ENCODE results near the gene COX19.

COX19 gene

GRCh38 chr7:974172-974571, 1.2 kb downstream of the COX19 start:
- no peak for TF ChIP-seq CTCF (IDR thresholded peaks at IDR 0.05; ENCODE audit: insufficient read depth, low read depth, low read length, missing control alignments)
- peak; percentile 61 for DNase-seq (ENCODE audit: low read depth)
- H3K4me3 ChIP-seq (ENCODE audit: low read length): peak overlapping the region; percentile 87

GRCh38 chr7:973312-973711, 2.0 kb downstream of the COX19 start:
- no peak overlapping the region for H3K4me3 ChIP-seq (ENCODE audit: low read length)
- no peak for DNase-seq (ENCODE audit: low read depth)
- TF ChIP-seq CTCF (IDR thresholded peaks at IDR 0.05; ENCODE audit: insufficient read depth, low read depth, low read length, missing control alignments): no peak

- no peak for TF ChIP-seq CTCF (IDR thresholded peaks at IDR 0.05; ENCODE audit: insufficient read depth, low read depth, low read length, missing control alignments)
- no peak for DNase-seq (ENCODE audit: low read depth)
- H3K4me3 ChIP-seq (ENCODE audit: low read length): no peak overlapping the region
These were observed 2.6 kb downstream of the COX19 start for GRCh38 chr7:972676-973309.

- no peak overlapping the region for H3K4me3 ChIP-seq (ENCODE audit: low read length)
- no peak for DNase-seq (ENCODE audit: low read depth)
- TF ChIP-seq CTCF (IDR thresholded peaks at IDR 0.05; ENCODE audit: insufficient read depth, low read depth, low read length, missing control alignments): no peak
These were observed 3.2 kb downstream of the COX19 start for GRCh38 chr7:972110-972509.

- no peak for TF ChIP-seq CTCF (IDR thresholded peaks at IDR 0.05; ENCODE audit: insufficient read depth, low read depth, low read length, missing control alignments)
- H3K4me3 ChIP-seq (ENCODE audit: low read length): no peak overlapping the region
- no peak for DNase-seq (ENCODE audit: low read depth)
These were observed 4.6 kb downstream of the COX19 start for GRCh38 chr7:970744-971143.

- no peak for TF ChIP-seq CTCF (IDR thresholded peaks at IDR 0.05; ENCODE audit: insufficient read depth, low read depth, low read length, missing control alignments)
- DNase-seq (ENCODE audit: low read depth): no peak
These were observed 5.9 kb downstream of the COX19 start for GRCh38 chr7:969403-969802.

More at GRCh38 chr7:969403-969802, 5.9 kb downstream of the COX19 start:
- no peak overlapping the region for H3K4me3 ChIP-seq (ENCODE audit: low read length)

Measured in epithelial cell of esophagus (primary cell).